GM21390 (cell line): Measurements from ENCODE around the gene WDR82.

Experiments
- ATAC-seq: cut with Tn5 transposase; IDR thresholded peaks from one replicate; pipeline ENCODE4 v1.9.1; 2021; ENCODE audit not compliant: unreplicated experiment

The WDR82 gene

GRCh38 chr3:52308308-52308707 lies 29.9 kb upstream of the WDR82 start:
- no peak for ATAC-seq

- no peak for ATAC-seq
These were observed 28.5 kb upstream of the WDR82 start for GRCh38 chr3:52306978-52307377.

DNA sequence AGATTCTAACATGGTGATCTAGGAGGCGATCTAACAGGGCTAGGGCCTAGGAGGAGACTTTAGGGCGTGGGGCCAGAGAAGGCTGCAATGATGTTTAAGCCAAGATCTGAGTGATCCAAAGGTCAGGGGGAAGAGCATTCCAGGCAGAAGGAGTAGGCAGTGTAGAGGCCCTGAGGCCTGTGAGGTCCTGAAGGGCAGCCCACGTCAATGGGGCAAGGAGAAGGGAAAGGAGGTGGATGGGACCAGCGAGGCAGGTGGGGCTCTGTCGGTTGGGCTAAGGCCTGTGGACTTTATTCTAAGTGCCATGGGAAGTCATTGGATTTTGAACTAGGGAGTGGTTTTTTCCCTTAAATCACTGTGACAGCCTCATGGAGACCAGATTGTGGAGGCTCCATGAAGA lies 27.5 kb upstream of the WDR82 start:
- no peak for ATAC-seq

- no peak for ATAC-seq
These were observed 25.4 kb upstream of the WDR82 start for GRCh38 chr3:52303811-52304210.

- ATAC-seq: no peak
These were observed 24.1 kb upstream of the WDR82 start for GRCh38 chr3:52302426-52303145.

DNA sequence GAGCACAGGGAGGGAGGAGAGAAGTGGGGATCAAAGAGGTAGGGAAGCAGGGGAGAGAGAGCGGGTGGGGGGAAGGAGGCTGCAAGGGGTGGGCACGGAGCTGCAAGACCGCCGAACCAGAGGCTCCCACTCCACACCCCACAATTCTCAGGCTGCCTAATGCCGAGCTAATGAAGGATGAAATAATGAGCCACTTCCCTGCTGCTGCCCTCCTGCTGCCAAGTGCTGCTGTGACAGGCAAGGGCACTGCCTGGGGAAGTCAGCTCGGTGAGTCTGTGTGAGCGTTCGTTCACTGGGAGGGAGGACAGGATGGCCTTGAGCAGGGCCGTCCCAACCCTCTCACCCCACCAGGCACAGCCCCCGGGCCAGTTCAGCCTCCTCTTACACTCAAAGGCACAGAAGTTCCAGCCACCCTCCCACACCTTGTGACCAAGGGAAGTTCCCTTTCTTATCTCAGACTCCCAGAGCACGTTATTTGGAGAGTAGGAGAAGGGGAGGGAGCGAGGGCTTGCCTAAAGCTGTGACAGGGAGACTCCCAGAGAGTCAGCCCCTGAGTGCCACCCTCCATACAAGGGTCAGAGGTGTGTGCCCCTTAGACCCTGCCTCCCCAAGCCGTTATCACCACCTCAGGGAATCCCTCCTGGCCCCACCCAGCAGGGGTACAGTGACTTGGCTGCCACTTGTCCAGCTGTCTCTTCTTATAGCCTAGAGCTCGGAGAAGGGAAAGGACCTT lies 21.6 kb upstream of the WDR82 start:
- ATAC-seq: no peak

GRCh38 chr3:52299247-52299878 lies 20.9 kb upstream of the WDR82 start:
- no peak for ATAC-seq

GRCh38 chr3:52298149-52299098 lies 20.0 kb upstream of the WDR82 start:
- ATAC-seq: no peak

DNA sequence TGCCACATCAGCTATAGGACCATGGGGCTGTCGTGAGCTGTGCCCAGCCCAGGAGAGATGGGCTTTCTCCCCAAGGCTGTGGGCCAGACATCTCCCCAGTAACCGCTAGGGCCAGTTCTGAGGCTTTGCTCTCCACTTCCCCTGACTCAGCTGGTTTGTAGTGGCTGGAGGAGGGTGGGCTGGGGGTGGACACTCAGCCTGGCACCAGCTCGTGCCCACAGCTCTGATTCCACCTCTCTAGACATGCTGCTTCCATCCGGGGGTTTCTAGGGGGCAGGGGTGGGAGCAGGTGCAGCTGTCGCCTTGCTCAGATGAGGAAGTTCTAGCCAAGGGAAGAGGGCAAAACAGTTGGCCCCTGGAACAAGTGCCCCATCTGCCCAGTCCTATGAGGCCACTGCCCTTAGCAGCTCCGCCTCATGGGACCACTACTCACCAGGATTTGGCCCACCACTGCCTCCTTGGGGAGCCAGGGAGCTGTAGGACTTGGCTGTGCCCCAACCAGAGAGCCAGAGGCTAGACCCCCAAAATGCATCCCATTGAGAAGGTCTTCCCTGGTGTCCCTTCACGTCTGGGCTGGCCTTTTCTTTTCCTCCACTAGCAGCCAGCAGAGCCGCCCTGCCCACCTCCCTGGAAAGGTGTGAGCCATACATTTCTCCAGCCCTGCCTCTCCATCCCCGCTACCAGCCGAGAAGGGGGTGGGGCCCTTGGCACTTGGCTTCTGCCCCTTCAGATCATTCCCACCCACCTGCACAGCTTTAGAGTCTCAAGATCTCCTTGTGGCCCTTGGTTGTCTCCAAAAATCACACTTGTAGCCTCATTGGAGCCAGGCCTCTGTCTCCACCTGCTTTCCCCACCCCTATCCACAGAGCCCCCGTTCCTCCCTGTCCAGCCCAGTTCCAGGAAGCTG lies 19.0 kb upstream of the WDR82 start:
- no peak for ATAC-seq

DNA sequence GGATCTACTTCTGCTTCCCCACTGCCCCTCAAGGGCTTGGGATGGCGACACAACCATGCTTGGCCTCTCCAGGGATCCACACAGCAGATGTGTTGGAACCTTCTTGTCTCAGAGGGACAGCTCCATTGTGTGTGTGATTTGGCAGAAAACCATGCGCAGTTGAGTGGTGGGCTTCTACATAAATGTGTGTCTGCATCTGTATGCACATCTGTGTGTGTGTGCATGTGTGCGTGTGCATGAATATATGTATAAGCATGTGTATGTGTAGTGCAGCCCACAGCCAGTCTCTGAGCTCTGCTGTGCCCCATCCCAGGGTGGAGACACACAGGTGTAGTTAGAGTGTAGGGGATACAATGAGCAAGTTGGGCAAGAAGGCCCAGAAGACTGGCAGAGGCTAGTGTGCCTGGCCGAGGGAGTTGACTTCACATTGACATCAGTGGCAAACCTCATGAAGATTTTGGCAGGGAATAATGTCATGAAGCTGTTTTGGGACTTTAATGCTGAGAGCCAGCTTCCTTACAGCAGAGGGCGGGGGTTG lies 17.3 kb upstream of the WDR82 start:
- ATAC-seq: no peak

DNA sequence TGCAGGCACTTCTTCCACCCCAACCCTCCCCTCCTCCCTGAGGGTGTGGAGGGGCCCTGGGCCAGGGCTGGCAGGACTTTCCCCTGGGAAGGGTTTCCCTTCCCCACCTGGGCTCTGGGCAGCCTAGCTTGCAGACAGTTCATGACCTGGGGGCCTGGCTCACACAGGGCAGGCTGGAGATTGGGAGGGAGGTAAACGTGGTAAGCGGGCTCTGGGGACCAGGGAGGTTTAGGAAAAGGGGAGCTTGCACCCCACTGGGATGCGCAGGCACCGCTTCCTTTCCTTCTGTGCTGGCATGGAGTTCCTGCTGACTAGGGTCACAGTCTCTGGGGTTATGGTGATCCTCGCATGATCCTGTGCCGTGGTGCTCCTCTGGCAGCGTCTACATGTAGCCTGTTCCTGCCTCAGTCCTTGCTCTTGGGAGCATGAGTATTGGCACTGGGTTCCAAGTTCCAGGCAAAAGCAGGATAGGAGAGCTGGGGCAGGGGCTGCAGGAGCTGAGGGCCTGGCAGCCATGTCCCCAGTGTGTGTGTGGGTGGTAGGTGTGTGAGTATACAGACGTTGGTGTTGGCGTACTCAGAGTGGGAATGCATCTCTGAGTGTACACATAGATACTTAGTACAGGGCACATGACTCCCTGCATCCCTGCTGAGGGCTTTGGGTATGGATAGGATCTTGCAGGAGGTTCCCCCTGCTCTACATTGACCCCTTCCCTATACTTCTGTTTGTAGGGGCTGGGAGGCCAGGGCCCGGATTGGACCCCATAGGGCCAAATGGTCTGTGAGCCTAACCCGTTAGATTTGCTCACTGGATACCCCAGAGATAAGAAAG lies 16.1 kb upstream of the WDR82 start:
- no peak for ATAC-seq

DNA sequence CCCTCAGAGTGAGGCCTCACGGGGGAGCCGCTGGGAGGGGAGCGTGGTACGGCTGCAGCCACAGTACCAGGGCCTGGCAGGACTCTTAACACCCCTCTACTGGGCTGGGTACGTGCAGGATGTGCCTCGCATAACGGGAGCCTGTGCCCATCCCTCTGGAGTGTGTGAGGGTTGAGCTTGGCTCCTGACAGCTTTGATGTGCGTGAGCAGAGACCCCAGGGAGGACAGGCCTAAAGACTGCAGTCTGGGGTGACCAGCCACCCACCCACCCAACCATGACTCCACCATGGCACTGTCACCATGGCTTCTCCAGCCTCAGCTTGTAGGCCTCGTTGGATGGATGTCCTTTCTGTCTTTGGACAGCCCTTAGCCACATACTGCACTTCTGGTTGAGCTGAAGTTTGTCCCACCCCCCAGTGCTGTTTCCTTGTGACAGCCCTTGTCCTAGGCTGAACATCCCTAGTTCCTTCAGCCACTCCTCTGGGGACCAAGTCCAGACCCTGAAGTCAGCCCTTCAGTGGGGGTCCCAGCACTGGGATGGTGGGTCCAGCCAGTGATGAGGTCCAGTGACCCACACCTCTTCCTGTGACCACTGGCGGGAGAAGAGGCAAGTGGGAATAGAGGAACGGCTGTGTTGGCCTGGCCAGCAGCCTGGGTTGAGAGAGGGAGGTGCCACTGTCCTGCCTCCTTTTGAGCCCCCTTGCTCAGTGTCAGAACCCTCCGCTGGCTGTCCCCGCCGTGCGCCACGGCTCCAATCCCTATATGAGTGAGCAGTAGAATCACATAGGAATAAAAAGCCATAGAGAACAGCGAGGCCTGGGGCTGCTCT lies 15.3 kb upstream of the WDR82 start:
- ATAC-seq: no peak

DNA sequence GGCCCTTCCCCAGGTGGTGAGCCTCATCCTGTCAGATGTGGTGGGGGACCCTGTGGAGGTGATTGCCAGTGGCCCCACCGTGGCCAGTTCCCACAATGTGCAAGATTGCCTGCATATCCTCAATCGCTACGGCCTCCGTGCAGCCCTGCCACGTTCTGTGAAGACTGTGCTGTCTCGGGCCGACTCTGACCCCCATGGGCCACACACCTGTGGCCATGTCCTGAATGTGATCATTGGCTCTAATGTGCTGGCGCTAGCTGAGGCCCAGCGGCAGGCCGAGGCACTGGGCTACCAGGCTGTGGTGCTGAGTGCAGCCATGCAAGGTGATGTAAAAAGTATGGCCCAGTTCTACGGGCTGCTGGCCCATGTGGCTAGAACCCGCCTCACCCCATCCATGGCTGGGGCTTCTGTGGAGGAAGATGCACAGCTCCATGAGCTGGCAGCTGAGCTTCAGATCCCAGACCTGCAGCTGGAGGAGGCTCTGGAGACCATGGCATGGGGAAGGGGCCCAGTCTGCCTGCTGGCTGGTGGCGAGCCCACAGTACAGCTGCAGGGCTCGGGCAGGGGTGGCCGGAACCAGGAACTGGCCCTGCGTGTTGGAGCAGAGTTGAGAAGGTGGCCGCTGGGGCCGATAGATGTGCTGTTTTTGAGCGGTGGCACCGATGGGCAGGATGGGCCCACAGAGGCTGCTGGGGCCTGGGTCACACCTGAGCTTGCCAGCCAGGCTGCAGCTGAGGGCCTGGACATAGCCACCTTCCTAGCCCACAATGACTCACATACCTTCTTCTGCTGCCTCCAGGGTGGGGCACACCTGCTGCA lies 14.0 kb upstream of the WDR82 start:
- no peak for ATAC-seq

- ATAC-seq: no peak
These were observed 13.2 kb upstream of the WDR82 start for GRCh38 chr3:52291508-52292181.

- no peak for ATAC-seq
These were observed 12.4 kb upstream of the WDR82 start for GRCh38 chr3:52290596-52291507.
